ENCODE results near the gene GPR176. TPM values are rescaled to one million over a fixed set of nuclear protein-coding genes. Genes with fewer than 3 reads are reported as not detected.

GPR176 gene
- total RNA-seq, 4 donors from 2014 or later = 1.7 to 8.4 (median 5.4) TPM

GRCh38 chr15:39843565-39843964, 76.5 kb downstream of the GPR176 start:
- DNase-seq (ENCODE audit: extremely low spot score) = peak; percentile 17
- WGBS = 80% methylated on average over 2 of the region's 2 CpGs
- intact Hi-C loops (cut with DNase I) = no loop called here
- Histone ChIP-seq H3K27me3 (no peaks in the 10 kb centered on the region), H3K9me3 (no peaks in the 10 kb centered on the region), H3K4me3 (no peak overlapping the region), H3K36me3 (no peaks in the 10 kb centered on the region), H3K27ac (replicated peaks in 1 of 4) (no peak overlapping the region), H3K4me1 (no peaks in the 10 kb centered on the region)
- no peak for TF ChIP-seq CTCF (IDR thresholded peaks at IDR 0.05)
- TF ChIP-seq POLR2AphosphoS5 (IDR thresholded peaks at IDR 0.05) = no peak
- no peak for TF ChIP-seq EP300 (IDR thresholded peaks at IDR 0.05)
- no peak for TF ChIP-seq POLR2A (IDR thresholded peaks at IDR 0.05; ENCODE audit: low read depth)

- Histone ChIP-seq H3K4me1 (no peaks in the 10 kb centered on the region), H3K9me3 (no peaks in the 10 kb centered on the region), H3K4me3 (no peak overlapping the region), H3K27ac (replicated peaks in 1 of 4) (no peak overlapping the region), H3K27me3 (no peaks in the 10 kb centered on the region), H3K36me3 (no peaks in the 10 kb centered on the region)
- TF ChIP-seq CTCF (IDR thresholded peaks at IDR 0.05) (no peak), POLR2A (IDR thresholded peaks at IDR 0.05; ENCODE audit: low read depth) (no peak), EP300 (IDR thresholded peaks at IDR 0.05) (no peak), POLR2AphosphoS5 (IDR thresholded peaks at IDR 0.05) (no peak)
- no peak for DNase-seq (ENCODE audit: extremely low spot score)
- intact Hi-C loops (cut with DNase I) = no loop called here
- WGBS = 100% methylated on average over 1 of the region's 1 CpG
Observed at GRCh38 chr15:39837454-39837853, 82.6 kb downstream of the GPR176 start.

GRCh38 chr15:39835550-39835949, 84.5 kb downstream of the GPR176 start:
- TF ChIP-seq POLR2AphosphoS5 (IDR thresholded peaks at IDR 0.05) (no peak), POLR2A (IDR thresholded peaks at IDR 0.05; ENCODE audit: low read depth) (no peak)
- Histone ChIP-seq H3K9me3 (no peaks in the 10 kb centered on the region), H3K27me3 (no peaks in the 10 kb centered on the region), H3K36me3 (no peaks in the 10 kb centered on the region), H3K4me3 (no peak overlapping the region), H3K27ac (replicated peaks in 1 of 4) (no peak overlapping the region), H3K4me1 (no peaks in the 10 kb centered on the region)
- WGBS = 98% methylated on average over 2 of the region's 2 CpGs
- intact Hi-C loops (cut with DNase I) = no loop called here
- peak; percentile 21 for DNase-seq (ENCODE audit: extremely low spot score)

GRCh38 chr15:39834256-39834655, 85.8 kb downstream of the GPR176 start:
- intact Hi-C loops (cut with DNase I) = no loop called here

GRCh38 chr15:39833515-39833981, 86.5 kb downstream of the GPR176 start:
- TF ChIP-seq POLR2A (IDR thresholded peaks at IDR 0.05; ENCODE audit: low read depth) (no peak), EP300 (IDR thresholded peaks at IDR 0.05) (no peak), CTCF (IDR thresholded peaks at IDR 0.05) (no peak), POLR2AphosphoS5 (IDR thresholded peaks at IDR 0.05) (no peak)
- Histone ChIP-seq H3K27me3 (no peaks in the 10 kb centered on the region), H3K27ac (replicated peaks in 1 of 4) (no peak overlapping the region), H3K36me3 (no peaks in the 10 kb centered on the region), H3K4me1 (peaks cover 0 to 7% (median 2%) of the 10 kb centered on the region in 4 donors), H3K9me3 (no peaks in the 10 kb centered on the region), H3K4me3 (no peak overlapping the region)
- WGBS = 96% methylated on average over 3 of the region's 3 CpGs
- intact Hi-C loops (cut with DNase I) = no loop called here
- DNase-seq (ENCODE audit: extremely low spot score) = peak; percentile 60

More at GRCh38 chr15:39834256-39834655, 85.8 kb downstream of the GPR176 start:
- H3K27me3 ChIP-seq = no peaks in the 10 kb centered on the region
- H3K4me3 ChIP-seq = no peak overlapping the region
- DNase-seq (ENCODE audit: extremely low spot score) = no peak
- TF ChIP-seq POLR2AphosphoS5 (IDR thresholded peaks at IDR 0.05) = no peak
- TF ChIP-seq POLR2A (IDR thresholded peaks at IDR 0.05; ENCODE audit: low read depth) = no peak
- no peak for TF ChIP-seq CTCF (IDR thresholded peaks at IDR 0.05)
- no peak for TF ChIP-seq EP300 (IDR thresholded peaks at IDR 0.05)
- H3K36me3 ChIP-seq = no peaks in the 10 kb centered on the region
- peaks cover 0 to under 1% (median under 1%) of the 10 kb centered on the region in 4 donors for H3K4me1 ChIP-seq
- H3K27ac ChIP-seq (replicated peaks in 1 of 4) = no peak overlapping the region
- H3K9me3 ChIP-seq = no peaks in the 10 kb centered on the region
